Breast epithelium (tissue), 4 donors: ENCODE data around the gene GAS5. TPM values are rescaled to one million over a fixed set of nuclear protein-coding genes. Genes with fewer than 3 reads are reported as not detected.

Experiments
- DNase-seq, 2 donors: peaks; one replicate each; pipeline ENCODE4 v3.0.0-alpha.2; 2019; ENCODE audit warnings: low spot score in 2 of 2
- H3K27ac ChIP-seq, 2 donors: fragments of 200-600 bp; sonication (generic) in 1 of 2; one replicate each; pipeline ENCODE4 v1.5.1; 2016 to 2019; ENCODE audit warnings: mild to moderate bottlenecking in 1 of 2
- H3K27me3 ChIP-seq, 2 donors: fragments of 200-600 bp; sonication (generic) in 1 of 2; one replicate each; pipeline versions ENCODE4 v1.5.1 to v1.6.0; 2017 to 2019; ENCODE audit warnings: control low read depth in 1 of 2, mild to moderate bottlenecking in 1 of 2
- H3K36me3 ChIP-seq: fragments of 200-600 bp; one replicate; pipeline ENCODE4 v1.5.1; 2019
- H3K4me1 ChIP-seq, 2 donors: fragments of 200-600 bp; sonication (generic); one replicate each; pipeline ENCODE4 v1.5.1; 2016 to 2019; ENCODE audit warnings: control low read depth in 1 of 2
- H3K4me3 ChIP-seq, 3 donors: fragments of 200-600 bp; sonication (generic); 1 replicate in 2 of 3; 2 replicates in 1 of 3; pipeline ENCODE4 v1.5.1; 2016 to 2019; ENCODE audit warnings: mild to moderate bottlenecking in 3 of 3, moderate library complexity in 2 of 3
- H3K9me3 ChIP-seq, 2 donors: fragments of 200-600 bp; sonication (generic) in 1 of 2; one replicate each; pipeline ENCODE4 v1.5.1; 2016 to 2019; ENCODE audit warnings: control low read depth in 1 of 2
- CTCF ChIP-seq, 3 donors: fragments of 450-650 bp; IDR thresholded peaks; one replicate each; pipeline ENCODE4 v1.5.1; 2016 to 2017; ENCODE audit warnings: antibody characterized with exemption in 3 of 3, mild to moderate bottlenecking in 3 of 3, moderate library complexity in 3 of 3
- POLR2A ChIP-seq: fragments of 450-650 bp; IDR thresholded peaks from one replicate; pipeline ENCODE4 v1.6.1; 2016; ENCODE audit warnings: antibody characterized with exemption, mild to moderate bottlenecking, moderate library complexity
- POLR2AphosphoS5 ChIP-seq, 3 donors: sonication (generic); formaldehyde crosslinking; IDR thresholded peaks; one replicate each; pipeline ENCODE4 v1.6.1; 2017; ENCODE audit warnings: antibody characterized with exemption in 3 of 3
- intact Hi-C: fragments of 100-400 bp; cut with DNase I; formaldehyde crosslinking; loops from one replicate; pipeline ENCODE4 v1.15.1; 2023; ENCODE audit warnings: low total_unique reads
- total RNA-seq, 3 donors: library from RNA; depleted of rRNA; stranded (reverse); fragments of >200 nt; gene quantifications; one replicate each; pipeline ENCODE4 v1.1.0, GENCODE V29; 2016

Gene GAS5
- total RNA-seq, 3 donors from 2014 or later: 320 to 763 (median 754) TPM

GRCh38 chr1:173913111-173913510, 45.3 kb upstream of the GAS5 start:
- no peaks in the 10 kb centered on the region for H3K4me1 ChIP-seq
- no peak for DNase-seq
- TF ChIP-seq CTCF (IDR thresholded peaks at IDR 0.05) (no peak), POLR2A (no peak), POLR2AphosphoS5 (IDR thresholded peaks at IDR 0.05) (no peak)
- no peak overlapping the region for H3K27ac ChIP-seq
- H3K4me3 ChIP-seq: no peak overlapping the region
- H3K9me3 ChIP-seq: no peaks in the 10 kb centered on the region
- intact Hi-C loops: no loop called here
- no peaks in the 10 kb centered on the region for H3K36me3 ChIP-seq
- H3K27me3 ChIP-seq: no peaks in the 10 kb centered on the region

GRCh38 chr1:173903827-173904531, 36.2 kb upstream of the GAS5 start:
- DNase-seq: no peak
- intact Hi-C loops: no loop called here
- Histone ChIP-seq H3K9me3 (no peaks in the 10 kb centered on the region), H3K27me3 (no peaks in the 10 kb centered on the region), H3K27ac (no peak overlapping the region), H3K4me1 (no peaks in the 10 kb centered on the region), H3K36me3 (no peaks in the 10 kb centered on the region), H3K4me3 (no peak overlapping the region)
- TF ChIP-seq POLR2A: no peak
- TF ChIP-seq CTCF (IDR thresholded peaks at IDR 0.05): no peak
- TF ChIP-seq POLR2AphosphoS5 (IDR thresholded peaks at IDR 0.05): no peak

GRCh38 chr1:173900992-173901391, 33.2 kb upstream of the GAS5 start:
- no peaks in the 10 kb centered on the region for H3K36me3 ChIP-seq
- no peak overlapping the region for H3K4me3 ChIP-seq
- no peaks in the 10 kb centered on the region for H3K27me3 ChIP-seq
- intact Hi-C loops: no loop called here
- H3K9me3 ChIP-seq: no peaks in the 10 kb centered on the region
- H3K27ac ChIP-seq: no peak overlapping the region
- no peaks in the 10 kb centered on the region for H3K4me1 ChIP-seq
- DNase-seq: no peak
- TF ChIP-seq POLR2A (no peak), CTCF (IDR thresholded peaks at IDR 0.05) (no peak), POLR2AphosphoS5 (IDR thresholded peaks at IDR 0.05) (no peak)

GRCh38 chr1:173900427-173900826, 32.6 kb upstream of the GAS5 start:
- H3K4me1 ChIP-seq: no peaks in the 10 kb centered on the region
- H3K36me3 ChIP-seq: no peaks in the 10 kb centered on the region
- H3K4me3 ChIP-seq: no peak overlapping the region
- DNase-seq: no peak
- H3K27ac ChIP-seq: no peak overlapping the region
- no peak for TF ChIP-seq CTCF (IDR thresholded peaks at IDR 0.05)
- no peak for TF ChIP-seq POLR2AphosphoS5 (IDR thresholded peaks at IDR 0.05)
- no peak for TF ChIP-seq POLR2A
- intact Hi-C loops: no loop called here
- H3K27me3 ChIP-seq: no peaks in the 10 kb centered on the region
- no peaks in the 10 kb centered on the region for H3K9me3 ChIP-seq

- no peak for DNase-seq
- no peak overlapping the region for H3K27ac ChIP-seq
- H3K4me1 ChIP-seq: no peaks in the 10 kb centered on the region
- H3K4me3 ChIP-seq: no peak overlapping the region
- no peaks in the 10 kb centered on the region for H3K9me3 ChIP-seq
- intact Hi-C loops: no loop called here
- H3K27me3 ChIP-seq: no peaks in the 10 kb centered on the region
- H3K36me3 ChIP-seq: no peaks in the 10 kb centered on the region
- TF ChIP-seq CTCF (IDR thresholded peaks at IDR 0.05) (no peak), POLR2AphosphoS5 (IDR thresholded peaks at IDR 0.05) (no peak), POLR2A (no peak)
Measured at GRCh38 chr1:173894189-173894588, 26.4 kb upstream of the GAS5 start.
